ENCODE results near the gene ZDHHC17. TPM values are rescaled to one million over a fixed set of nuclear protein-coding genes. Genes with fewer than 3 reads are reported as not detected.

ZDHHC17 gene
- total and polyA plus RNA-seq, 12 donors = 6.8 to 28.0 (median 21.5) TPM

GRCh38 chr12:76785407-76785806, 21.5 kb downstream of the ZDHHC17 start:
- no peak for ATAC-seq
- 90 to 92% methylated on average over 1 of the region's 1 CpG for WGBS, 2 donors
- no peak for TF ChIP-seq CTCF (IDR thresholded peaks at IDR 0.05)
- no peak for DNase-seq
- Histone ChIP-seq H3K27ac (peak overlapping the region in 2 of 10 donors; percentile 18 to 54), H3K9me3 (peaks cover 0 to 11% (median 0%) of the 10 kb centered on the region in 11 donors), H3K36me3 (no peaks in the 10 kb centered on the region), H3K4me3 (no peak overlapping the region), H3K27me3 (no peaks in the 10 kb centered on the region), H3K4me1 (peaks cover 6 to 82% (median 40%) of the 10 kb centered on the region in 9 donors)
- intact Hi-C loops (cut with DNase I) = loop anchor here in 1 of 10 donors (5.0 kb wide), 1 partner anchor 163 kb away; no protein-coding TSS in a partner anchor

- peak in 1 of 8 donors; percentile 38 for ATAC-seq
- WGBS, 2 donors = 35 to 36% methylated on average over 3 of the region's 3 CpGs
- intact Hi-C loops (cut with DNase I) = loop anchor here in 1 of 10 donors (5.0 kb wide), 1 partner anchor 165 kb away; no protein-coding TSS in a partner anchor
- TF ChIP-seq CTCF (IDR thresholded peaks at IDR 0.05) = no peak
- H3K36me3 ChIP-seq = no peaks in the 10 kb centered on the region
- no peak overlapping the region for H3K4me3 ChIP-seq
- H3K27me3 ChIP-seq = no peaks in the 10 kb centered on the region
- peak overlapping the region in 1 of 10 donors; percentile 1 for H3K27ac ChIP-seq
- peaks cover 0 to 11% (median 0%) of the 10 kb centered on the region in 11 donors for H3K9me3 ChIP-seq
- no peak for DNase-seq
- peaks cover 6 to 85% (median 38%) of the 10 kb centered on the region in 9 donors for H3K4me1 ChIP-seq
These were observed 23.1 kb downstream of the ZDHHC17 start for GRCh38 chr12:76786986-76787385.

GRCh38 chr12:76787689-76788088, 23.8 kb downstream of the ZDHHC17 start:
- WGBS, 2 donors = 98 to 99% methylated on average over 2 of the region's 2 CpGs

More at GRCh38 chr12:76787689-76788088, 23.8 kb downstream of the ZDHHC17 start:
- H3K4me3 ChIP-seq = no peak overlapping the region
- H3K36me3 ChIP-seq = no peaks in the 10 kb centered on the region
- ATAC-seq (no peak), DNase-seq (no peak)
- no peak for TF ChIP-seq CTCF (IDR thresholded peaks at IDR 0.05)
- peaks cover 3 to 85% (median 33%) of the 10 kb centered on the region in 9 donors for H3K4me1 ChIP-seq
- H3K9me3 ChIP-seq = peaks cover 0 to 11% (median 0%) of the 10 kb centered on the region in 11 donors
- intact Hi-C loops (cut with DNase I) = loop anchor here in 1 of 10 donors (5.0 kb wide), 1 partner anchor 165 kb away; no protein-coding TSS in a partner anchor
- H3K27ac ChIP-seq = no peak overlapping the region
- H3K27me3 ChIP-seq = no peaks in the 10 kb centered on the region
